T-helper 2 cell (primary cell): Measurements from ENCODE around the gene POLG.
A peak's percentile ranks its signal among the peaks of the same experiment; 100 is the strongest.

Experiments
- DNase-seq, 5 experiments: peaks; one replicate each; pipeline versions ENCODE4 v3.0.0 to v3.0.0-alpha.2; 2012 to 2022

POLG gene

GRCh38 chr15:89326316-89326715 lies 8.3 kb downstream of the POLG start:
- DNase-seq = no peak

- no peak for DNase-seq
Measured at GRCh38 chr15:89325039-89325803, 9.4 kb downstream of the POLG start.

GRCh38 chr15:89323825-89324224 lies 10.8 kb downstream of the POLG start:
- DNase-seq = no peak

- no peak for DNase-seq
Measured at GRCh38 chr15:89322822-89323221, 11.8 kb downstream of the POLG start.

GRCh38 chr15:89321521-89322410 lies 12.9 kb downstream of the POLG start:
- no peak for DNase-seq

GRCh38 chr15:89320200-89320599 lies 14.4 kb downstream of the POLG start:
- DNase-seq = no peak

- DNase-seq = no peak
Measured at GRCh38 chr15:89319678-89320077, 14.9 kb downstream of the POLG start.

- DNase-seq = no peak
Measured at GRCh38 chr15:89317186-89317720, 17.4 kb downstream of the POLG start.

- no peak for DNase-seq
Measured at GRCh38 chr15:89316504-89316903, 18.1 kb downstream of the POLG start.

- no peak for DNase-seq
Measured at GRCh38 chr15:89315375-89315929, 19.2 kb downstream of the POLG start.

GRCh38 chr15:89309993-89310392 lies 24.6 kb downstream of the POLG start:
- no peak for DNase-seq

GRCh38 chr15:89308236-89308635 lies 26.4 kb downstream of the POLG start:
- DNase-seq = no peak

GRCh38 chr15:89307791-89308190 lies 26.8 kb downstream of the POLG start:
- no peak for DNase-seq

- no peak for DNase-seq
Measured at GRCh38 chr15:89307046-89307587, 27.5 kb downstream of the POLG start.

- no peak for DNase-seq
Measured at GRCh38 chr15:89305395-89305794, 29.2 kb downstream of the POLG start.

GRCh38 chr15:89303986-89304385 lies 30.6 kb downstream of the POLG start:
- no peak for DNase-seq

- DNase-seq = peak in 1 of 5 experiments; percentile 80
Measured at GRCh38 chr15:89301304-89302089, 33.1 kb downstream of the POLG start.

GRCh38 chr15:89299896-89300295 lies 34.7 kb downstream of the POLG start:
- peak in 1 of 5 experiments; percentile 20 for DNase-seq

GRCh38 chr15:89293012-89293411 lies 41.6 kb downstream of the POLG start:
- DNase-seq = peak in 1 of 5 experiments; percentile 22

- no peak for DNase-seq
Measured at GRCh38 chr15:89291934-89292438, 42.6 kb downstream of the POLG start.

GRCh38 chr15:89283201-89283600 lies 51.4 kb downstream of the POLG start:
- no peak for DNase-seq

- DNase-seq = no peak
Measured at GRCh38 chr15:89282631-89283030, 52.0 kb downstream of the POLG start.
